Endothelial cell (in vitro differentiated cells): Measurements from ENCODE around the gene LIX1. TPM values are rescaled to one million over a fixed set of nuclear protein-coding genes. Genes with fewer than 3 reads are reported as not detected.
A peak's percentile ranks its signal among the peaks of the same experiment; 100 is the strongest.

ENCODE experiments used
- DNase-seq: peaks from one replicate; pipeline ENCODE4 v3.0.0; 2021; ENCODE audit warnings: low spot score
- H3K27ac Mint-ChIP-seq: one replicate; pipeline ENCODE4 v1.8.0; 2021; ENCODE audit warnings: mixed read lengths, inconsistent platforms; ENCODE audit not compliant: unreplicated experiment
- H3K27me3 Mint-ChIP-seq: one replicate; pipeline ENCODE4 v1.8.0; 2021; ENCODE audit warnings: mild to moderate bottlenecking, moderate library complexity, mixed read lengths, inconsistent platforms; ENCODE audit not compliant: unreplicated experiment
- H3K36me3 Mint-ChIP-seq: one replicate; pipeline ENCODE4 v1.8.0; 2021; ENCODE audit warnings: mild to moderate bottlenecking, low read depth, mixed read lengths, inconsistent platforms; ENCODE audit not compliant: unreplicated experiment
- H3K4me1 Mint-ChIP-seq: one replicate; pipeline ENCODE4 v1.8.0; 2021; ENCODE audit warnings: mild to moderate bottlenecking, mixed read lengths, inconsistent platforms; ENCODE audit not compliant: unreplicated experiment
- H3K4me3 Mint-ChIP-seq: one replicate; pipeline ENCODE4 v1.8.0; 2021; ENCODE audit warnings: mild to moderate bottlenecking, mixed read lengths, inconsistent platforms; ENCODE audit not compliant: unreplicated experiment
- H3K9me3 Mint-ChIP-seq: one replicate; pipeline ENCODE4 v1.8.0; 2021; ENCODE audit warnings: mixed read lengths, inconsistent platforms; ENCODE audit not compliant: unreplicated experiment
- CTCF ChIP-seq: fragments of 200-600 bp; sonication (generic); IDR thresholded peaks from one replicate; pipeline ENCODE4 v1.5.0; 2021; ENCODE audit warnings: antibody characterized with exemption; ENCODE audit not compliant: unreplicated experiment
- total RNA-seq: library from RNA; stranded (reverse); fragmentation: NEBNext Ultra II Directional; extraction: Animal tissue kit (Norgen Biotek cat#: 25700); gene quantifications from one replicate; pipeline ENCODE4 v1.2.1, GENCODE V29; 2021; ENCODE audit not compliant: unreplicated experiment

The LIX1 gene
- total RNA-seq, 1 donor from 2014 or later: 0.46 TPM

GRCh38 chr5:97042996-97043395 lies 99.4 kb downstream of the LIX1 start:
- no peak overlapping the region for H3K4me3 Mint-ChIP-seq
- H3K36me3 Mint-ChIP-seq: no peaks in the 10 kb centered on the region

More at GRCh38 chr5:97042996-97043395, 99.4 kb downstream of the LIX1 start:
- Mint-ChIP-seq H3K9me3 (peaks cover 3% of the 10 kb centered on the region), H3K27ac (peak overlapping the region; percentile 3), H3K4me1 (peaks cover 7% of the 10 kb centered on the region), H3K27me3 (peaks cover 9% of the 10 kb centered on the region)
- DNase-seq: no peak
- no peak for TF ChIP-seq CTCF

Other genes with a start within 250 kb of the LIX1 start
- gene LNPEP, start 206.5 kb downstream of the LIX1 start, total RNA-seq: 13.2 TPM
- 30.7 TPM for gene RIOK2, start 40.6 kb upstream of the LIX1 start, total RNA-seq